ENCODE measurements around the gene DYRK1A.

The DYRK1A gene

GRCh38 chr21:37527103-37527502 lies 160.5 kb downstream of the DYRK1A start:
- ATAC-seq: no peak
- TF ChIP-seq BACH2 (CRISPR knock-in tag; IDR thresholded peaks at IDR 0.05; ENCODE audit: borderline replicate concordance) (no peak), ZFP30 (CRISPR knock-in tag; IDR thresholded peaks at IDR 0.05) (no peak), ZNF70 (CRISPR knock-in tag; IDR thresholded peaks at IDR 0.05) (no peak), ZNF565 (CRISPR knock-in tag; conservative IDR thresholded peaks at IDR 0.05; ENCODE audit: low read depth) (no peak), ZNF8 (CRISPR knock-in tag; IDR thresholded peaks at IDR 0.05) (no peak), PATZ1 (CRISPR knock-in tag; IDR thresholded peaks at IDR 0.05; ENCODE audit: borderline replicate concordance) (no peak), ZC3H10 (CRISPR knock-in tag; IDR thresholded peaks at IDR 0.05) (no peak), TOX (CRISPR knock-in tag; IDR thresholded peaks at IDR 0.05; ENCODE audit: borderline replicate concordance) (no peak), CSRNP3 (CRISPR knock-in tag; IDR thresholded peaks at IDR 0.05) (no peak), PPARA (CRISPR knock-in tag; IDR thresholded peaks at IDR 0.05; ENCODE audit: borderline replicate concordance) (no peak), RARB (CRISPR knock-in tag; IDR thresholded peaks at IDR 0.05) (no peak)

GRCh38 chr21:37527716-37528115 lies 161.1 kb downstream of the DYRK1A start:
- ATAC-seq: no peak
- TF ChIP-seq CSDC2 (CRISPR knock-in tag; IDR thresholded peaks at IDR 0.05): no peak
- TF ChIP-seq ESRRG (CRISPR knock-in tag; IDR thresholded peaks at IDR 0.05): no peak
- TF ChIP-seq SNAI2 (CRISPR knock-in tag; IDR thresholded peaks at IDR 0.05): no peak
- no peak for TF ChIP-seq ZFP3 (CRISPR knock-in tag; IDR thresholded peaks at IDR 0.05)
- no peak for TF ChIP-seq ZNF70 (CRISPR knock-in tag; IDR thresholded peaks at IDR 0.05)
- no peak for TF ChIP-seq PPARA (CRISPR knock-in tag; IDR thresholded peaks at IDR 0.05; ENCODE audit: borderline replicate concordance)
- TF ChIP-seq PATZ1 (CRISPR knock-in tag; IDR thresholded peaks at IDR 0.05; ENCODE audit: borderline replicate concordance): no peak
- no peak for TF ChIP-seq ZNF8 (CRISPR knock-in tag; IDR thresholded peaks at IDR 0.05)
- TF ChIP-seq ZC3H10 (CRISPR knock-in tag; IDR thresholded peaks at IDR 0.05): no peak
- no peak for TF ChIP-seq ISL1 (CRISPR knock-in tag; IDR thresholded peaks at IDR 0.05)
- no peak for TF ChIP-seq ZNF565 (CRISPR knock-in tag; conservative IDR thresholded peaks at IDR 0.05; ENCODE audit: low read depth)
- TF ChIP-seq BACH2 (CRISPR knock-in tag; IDR thresholded peaks at IDR 0.05; ENCODE audit: borderline replicate concordance): no peak
- no peak for TF ChIP-seq POU6F1 (CRISPR knock-in tag; IDR thresholded peaks at IDR 0.05; ENCODE audit: borderline replicate concordance, low read depth)
- no peak for TF ChIP-seq RARB (CRISPR knock-in tag; IDR thresholded peaks at IDR 0.05)
- no peak for TF ChIP-seq ARNTL (CRISPR knock-in tag; IDR thresholded peaks at IDR 0.05; ENCODE audit: borderline replicate concordance, low read depth)

- ATAC-seq: no peak
- no peak for TF ChIP-seq POU6F1 (CRISPR knock-in tag; IDR thresholded peaks at IDR 0.05; ENCODE audit: borderline replicate concordance, low read depth)
- TF ChIP-seq CREB5 (CRISPR knock-in tag; IDR thresholded peaks at IDR 0.05; ENCODE audit: low read depth): no peak
- no peak for TF ChIP-seq ZFP3 (CRISPR knock-in tag; IDR thresholded peaks at IDR 0.05)
- no peak for TF ChIP-seq ZFP30 (CRISPR knock-in tag; IDR thresholded peaks at IDR 0.05)
- no peak for TF ChIP-seq OSR1 (CRISPR knock-in tag; IDR thresholded peaks at IDR 0.05)
- TF ChIP-seq ESRRG (CRISPR knock-in tag; IDR thresholded peaks at IDR 0.05): no peak
- TF ChIP-seq ZNF8 (CRISPR knock-in tag; IDR thresholded peaks at IDR 0.05): no peak
- TF ChIP-seq SNAI2 (CRISPR knock-in tag; IDR thresholded peaks at IDR 0.05): no peak
- TF ChIP-seq TSHZ2 (CRISPR knock-in tag; IDR thresholded peaks at IDR 0.05): no peak
- no peak for TF ChIP-seq TCF4 (CRISPR knock-in tag; IDR thresholded peaks at IDR 0.05; ENCODE audit: borderline replicate concordance)
- no peak for TF ChIP-seq BACH2 (CRISPR knock-in tag; IDR thresholded peaks at IDR 0.05; ENCODE audit: borderline replicate concordance)
- no peak for TF ChIP-seq PPARA (CRISPR knock-in tag; IDR thresholded peaks at IDR 0.05; ENCODE audit: borderline replicate concordance)
- TF ChIP-seq RARB (CRISPR knock-in tag; IDR thresholded peaks at IDR 0.05): no peak
- TF ChIP-seq ZNF565 (CRISPR knock-in tag; conservative IDR thresholded peaks at IDR 0.05; ENCODE audit: low read depth): no peak
These were observed 161.8 kb downstream of the DYRK1A start for GRCh38 chr21:37528150-37528937.
